GM19043 (cell line): Measurements from ENCODE around the gene PRDM16.

Experiments
- ATAC-seq: cut with Tn5 transposase; IDR thresholded peaks from one replicate; pipeline ENCODE4 v1.9.1; 2021; ENCODE audit warnings: low read depth; ENCODE audit not compliant: unreplicated experiment

PRDM16 gene

DNA sequence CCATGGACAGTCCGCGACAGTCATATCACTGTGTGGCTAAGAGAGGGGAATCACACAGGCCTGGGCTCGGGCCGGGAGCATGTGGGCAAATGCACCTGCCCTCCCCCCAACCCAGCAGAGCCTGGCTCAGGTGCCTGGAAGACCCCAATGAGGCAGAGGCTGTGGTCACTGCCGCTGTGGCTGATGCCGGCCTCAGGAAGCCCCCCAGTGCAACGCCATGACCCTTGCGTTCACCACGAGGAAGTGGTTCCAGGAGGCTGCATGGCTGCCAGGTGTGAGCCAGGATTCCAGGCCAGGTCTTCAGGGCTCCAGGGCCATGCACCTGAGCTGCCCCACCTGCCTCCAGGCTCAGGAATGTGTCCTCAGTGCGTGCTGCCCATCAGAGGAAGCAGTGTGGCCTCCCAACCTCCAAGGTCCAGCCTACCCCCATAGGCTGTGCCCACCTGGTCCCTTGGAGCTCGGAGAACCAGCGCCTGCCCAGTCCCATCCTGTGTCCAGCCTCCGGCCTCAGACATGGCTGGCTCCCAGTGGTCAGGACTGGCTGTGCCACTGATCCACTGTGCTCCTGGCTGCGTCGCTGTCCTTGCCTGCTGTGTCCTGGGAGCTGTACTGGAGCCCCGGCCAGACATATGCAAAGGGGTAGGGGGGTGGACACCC, 393.5 kb downstream of the PRDM16 start:
- ATAC-seq, result no peak

DNA sequence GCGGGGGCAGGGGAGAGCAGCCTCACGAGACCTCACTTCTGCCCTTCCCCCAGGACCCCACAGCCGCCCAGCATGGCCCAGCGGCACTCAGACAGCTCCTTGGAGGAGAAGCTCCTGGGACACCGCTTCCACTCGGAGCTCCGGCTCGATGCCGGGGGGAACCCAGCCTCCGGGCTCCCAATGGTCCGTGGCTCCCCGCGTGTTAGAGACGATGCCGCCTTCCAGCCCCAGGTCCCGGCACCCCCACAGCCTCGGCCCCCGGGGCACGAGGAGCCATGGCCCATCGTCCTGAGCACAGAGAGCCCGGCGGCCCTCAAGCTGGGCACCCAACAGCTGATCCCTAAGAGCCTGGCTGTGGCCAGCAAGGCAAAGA, 394.0 kb downstream of the PRDM16 start:
- no peak for ATAC-seq

DNA sequence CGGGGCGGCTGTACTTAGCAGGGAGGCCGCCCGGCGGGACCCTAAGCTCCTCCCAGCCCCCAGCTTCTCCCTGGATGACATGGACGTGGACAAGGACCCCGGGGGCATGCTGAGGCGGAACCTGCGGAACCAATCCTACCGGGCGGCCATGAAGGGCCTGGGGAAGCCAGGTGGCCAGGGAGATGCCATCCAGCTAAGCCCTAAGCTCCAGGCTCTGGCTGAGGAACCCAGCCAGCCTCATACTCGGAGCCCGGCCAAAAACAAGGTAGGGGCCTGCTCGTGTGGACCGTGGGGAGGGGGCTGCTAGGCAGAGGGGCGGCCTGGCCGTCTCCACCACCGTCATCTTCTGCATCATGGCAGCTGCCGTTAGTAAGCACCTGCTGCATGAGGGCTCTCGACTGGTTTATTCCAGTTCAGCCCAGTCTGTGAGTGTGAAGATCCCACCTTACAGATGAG, 394.4 kb downstream of the PRDM16 start:
- ATAC-seq, result no peak

DNA sequence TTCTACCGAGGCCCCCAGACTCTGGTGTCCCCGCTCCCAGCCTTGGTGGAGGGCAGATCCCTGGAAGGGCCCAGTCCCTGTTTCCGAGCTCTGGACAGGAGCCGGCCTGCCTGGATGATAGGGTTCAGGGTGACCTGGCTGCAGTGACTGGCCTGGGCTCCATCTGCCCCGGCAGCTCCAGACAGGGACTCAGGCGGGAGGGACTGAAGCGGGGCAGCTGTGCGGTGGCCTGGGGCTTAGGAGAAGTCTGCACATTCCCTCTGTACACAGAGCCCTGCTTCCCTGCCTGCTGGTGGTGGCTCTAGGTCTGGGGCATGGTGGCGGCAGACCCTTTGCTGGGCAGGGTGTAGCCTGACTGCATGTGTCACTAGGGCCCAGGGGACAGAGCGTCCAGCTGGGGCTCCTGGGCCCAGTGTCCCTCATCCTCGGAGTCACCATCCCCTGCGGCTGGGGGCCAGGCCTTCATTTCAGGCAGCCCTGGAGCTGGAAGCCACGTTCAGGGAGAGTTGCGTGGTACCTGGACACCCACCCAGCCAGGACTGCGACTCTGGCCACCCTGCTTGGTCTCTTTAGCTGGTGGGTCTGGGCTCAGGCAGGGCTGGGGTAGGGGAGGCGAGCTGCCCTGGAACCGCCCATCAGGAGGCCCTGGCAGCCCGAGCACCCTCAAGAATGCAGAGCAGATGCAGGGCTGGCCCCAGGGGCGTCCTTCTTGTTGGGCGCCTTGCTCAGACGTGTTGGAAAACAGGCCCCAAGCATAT, 395.1 kb downstream of the PRDM16 start:
- ATAC-seq, result no peak

GRCh38 chr1:3464649-3465025, 395.6 kb downstream of the PRDM16 start:
- ATAC-seq, result no peak

GRCh38 chr1:3465091-3465934, 396.3 kb downstream of the PRDM16 start:
- no peak for ATAC-seq

DNA sequence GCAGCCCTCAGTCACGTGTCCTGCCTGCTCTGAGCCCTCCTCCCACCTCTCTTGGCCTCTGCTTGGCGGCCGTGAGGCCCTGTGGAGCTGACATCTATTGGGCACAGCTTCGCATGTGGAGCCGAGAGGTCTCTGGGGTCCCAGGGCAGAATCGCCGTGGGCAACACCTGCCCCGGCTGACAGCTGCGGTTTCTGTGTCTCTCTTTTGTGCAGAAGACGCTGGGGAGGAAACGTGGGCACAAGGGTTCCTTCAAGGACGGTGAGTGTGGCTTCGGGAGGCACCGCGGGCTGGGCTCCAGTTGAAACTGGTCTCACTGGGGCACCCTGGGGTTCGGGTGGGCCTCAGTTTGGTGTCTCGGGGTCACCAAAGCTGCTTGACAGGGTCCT, 396.9 kb downstream of the PRDM16 start:
- ATAC-seq, result no peak

GRCh38 chr1:3466366-3467075, 397.5 kb downstream of the PRDM16 start:
- ATAC-seq, result no peak

GRCh38 chr1:3467096-3468036, 398.4 kb downstream of the PRDM16 start:
- ATAC-seq, result no peak

DNA sequence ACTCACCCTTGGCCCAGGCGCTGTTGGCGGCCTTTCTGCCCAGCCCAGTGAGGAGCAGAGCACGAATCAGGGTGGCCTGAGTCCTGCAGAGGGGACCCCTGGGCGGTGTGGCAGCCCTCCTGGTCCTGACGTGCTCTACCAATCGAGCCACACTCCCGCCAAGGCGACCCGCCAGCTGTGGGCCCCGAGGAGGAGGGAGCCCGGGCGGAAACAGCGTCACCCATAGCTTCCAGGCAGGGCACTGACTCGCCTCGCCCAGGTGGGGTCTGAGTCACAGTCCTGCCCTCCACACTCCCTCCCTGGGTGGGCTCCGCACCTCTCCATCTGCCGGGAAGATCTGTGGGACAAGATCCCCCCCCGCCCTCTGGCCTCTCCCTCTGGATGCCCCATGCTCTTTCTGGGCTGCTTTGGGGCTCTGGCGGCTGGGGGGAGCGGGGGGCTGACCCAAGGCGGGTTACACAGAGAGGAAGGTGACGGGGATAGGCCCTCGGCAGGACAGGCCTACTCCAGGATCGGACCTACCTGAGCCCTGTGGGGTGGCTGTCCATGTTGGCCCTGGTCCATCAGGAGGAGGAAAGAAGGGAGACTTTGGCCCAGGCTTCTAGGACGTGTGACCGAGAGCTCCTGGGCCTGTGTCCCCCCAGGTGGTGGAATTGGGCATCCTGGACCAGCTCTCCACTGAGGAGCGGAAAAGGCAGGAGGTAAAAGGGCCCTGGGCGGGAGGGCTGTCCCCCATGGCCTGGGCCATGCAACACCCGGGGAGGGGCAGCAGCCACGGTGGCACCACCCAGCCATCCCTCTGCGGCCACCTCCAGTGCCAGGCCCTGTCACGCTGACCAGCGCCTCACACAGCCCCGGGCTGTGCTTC, 399.5 kb downstream of the PRDM16 start:
- ATAC-seq, result no peak

GRCh38 chr1:3469104-3469848, 400.3 kb downstream of the PRDM16 start:
- no peak for ATAC-seq

- ATAC-seq, result no peak
Observed at GRCh38 chr1:3469849-3470649, 401.0 kb downstream of the PRDM16 start.

DNA sequence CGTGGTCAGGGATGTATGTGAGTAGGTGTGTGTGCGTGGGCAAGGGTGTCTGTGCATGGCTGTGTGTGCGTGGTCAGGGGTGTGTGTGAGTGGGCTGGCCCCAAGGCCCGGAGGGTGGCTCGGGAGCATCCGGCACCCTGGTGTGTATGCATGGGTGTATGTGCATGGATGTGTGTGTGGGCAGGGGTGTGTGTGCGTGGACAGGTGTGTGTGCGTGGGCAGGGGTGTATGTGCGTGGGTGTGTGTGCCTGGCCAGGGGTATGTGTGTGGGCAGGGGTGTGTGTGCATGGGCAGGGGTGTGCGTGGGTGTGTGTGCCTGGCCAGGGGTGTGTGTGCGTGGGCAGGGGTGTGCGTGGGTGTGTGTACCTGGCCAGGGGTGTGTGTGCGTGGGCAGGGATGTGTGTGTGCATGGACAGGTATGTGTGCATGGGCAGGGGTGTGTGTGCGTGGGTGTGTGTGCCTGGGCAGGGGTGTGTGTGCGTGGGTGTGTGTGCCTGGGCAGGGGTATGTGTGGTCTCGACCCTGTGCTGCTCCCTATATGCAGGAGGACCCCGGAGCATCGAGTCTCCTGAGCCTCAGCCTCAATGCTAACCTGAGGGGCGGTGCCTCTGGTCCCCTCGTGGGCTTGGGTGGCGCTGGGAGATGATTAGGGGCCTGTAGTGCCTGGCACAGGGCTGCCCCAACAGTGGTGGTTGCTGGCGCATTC, 401.8 kb downstream of the PRDM16 start:
- ATAC-seq, result no peak

DNA sequence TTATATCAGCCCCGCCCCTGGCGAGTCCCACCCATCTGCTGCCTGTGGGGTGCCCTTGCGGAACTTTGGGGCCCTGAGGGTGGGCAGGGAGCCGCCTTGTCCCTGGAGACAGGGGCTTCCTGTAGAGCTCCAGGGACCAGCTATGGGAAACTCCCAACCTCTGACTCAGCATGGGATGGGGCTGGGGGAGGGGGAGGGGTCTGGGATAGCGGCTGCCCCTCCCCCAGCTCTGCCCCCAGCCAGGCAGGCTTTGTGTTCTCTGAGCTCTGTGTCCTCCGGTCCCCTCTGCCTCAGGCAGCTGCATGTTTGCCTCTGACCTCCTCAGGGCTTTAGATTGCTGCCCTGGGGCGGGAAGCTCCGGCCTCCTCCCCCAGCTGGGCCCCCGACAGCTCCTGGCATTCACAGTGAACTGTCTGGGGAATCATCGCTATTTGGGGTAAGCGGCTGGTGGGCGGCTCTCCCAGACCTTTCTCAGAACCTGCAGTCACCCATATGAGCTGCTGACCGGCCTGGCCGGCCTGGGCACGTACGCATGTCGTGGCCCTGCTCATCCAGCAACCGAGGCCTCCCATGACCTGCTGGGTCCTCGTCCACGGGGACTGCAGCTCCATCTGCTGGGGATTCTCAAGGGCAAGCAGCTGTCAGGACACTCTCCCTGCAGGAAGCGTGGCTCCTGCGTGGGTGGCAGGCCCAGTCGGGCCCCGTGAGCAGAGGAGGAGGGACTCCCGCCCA, 402.5 kb downstream of the PRDM16 start:
- no peak for ATAC-seq

DNA sequence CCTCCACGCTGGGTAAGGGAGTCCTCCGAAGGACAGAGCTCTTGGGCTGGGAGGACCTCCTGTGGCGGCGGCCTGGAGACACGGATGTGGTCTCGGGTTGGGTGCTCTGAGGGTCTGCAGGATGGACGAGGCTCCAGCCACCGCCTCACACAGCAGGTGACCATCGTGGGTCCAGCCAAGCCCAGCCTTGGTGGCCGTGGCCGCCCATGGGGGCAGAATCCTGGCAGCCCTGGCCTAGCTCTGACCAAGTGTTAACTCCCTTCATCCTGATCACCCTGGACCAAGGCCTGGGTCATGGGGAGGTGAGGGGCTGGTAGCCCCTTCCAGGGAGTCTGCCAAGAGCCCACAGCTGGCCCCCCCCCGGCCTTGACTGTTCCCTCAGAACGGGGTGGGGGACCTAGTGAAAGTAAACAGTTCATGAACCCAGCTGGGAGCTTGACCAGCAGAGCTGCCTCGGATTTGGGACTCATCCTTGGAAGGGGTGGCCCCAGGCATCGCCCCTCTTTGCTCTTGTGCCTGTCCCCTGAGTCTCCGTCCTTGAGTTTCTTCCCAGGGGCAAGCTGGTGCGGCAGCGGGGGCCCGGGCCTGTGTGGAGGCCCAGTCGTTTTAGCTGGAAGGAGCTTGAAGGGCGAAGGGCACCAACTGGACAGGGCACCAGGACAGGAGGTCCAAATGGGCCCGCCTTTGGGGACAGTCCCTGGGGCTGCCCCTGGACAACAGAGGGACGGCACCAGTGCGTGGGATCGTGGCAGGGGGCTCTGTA, 403.3 kb downstream of the PRDM16 start:
- ATAC-seq, result no peak
